ENCODE measurements around the gene CLDND2. TPM values are rescaled to one million over a fixed set of nuclear protein-coding genes. Genes with fewer than 3 reads are reported as not detected.

The CLDND2 gene
- total RNA-seq, 1 donor from 2014 or later, result not detected

Other genes with a start within 250 kb of the CLDND2 start
- gene SIGLEC9, start 244.1 kb downstream of the CLDND2 start, total RNA-seq, result 0.41 TPM
- gene SIGLEC7, start 226.7 kb downstream of the CLDND2 start, total RNA-seq, result under 0.01 TPM
- gene CD33, start 143.9 kb downstream of the CLDND2 start, total RNA-seq, result 0.41 TPM
- gene SIGLECL1, start 117.9 kb downstream of the CLDND2 start, total RNA-seq, result not detected
- gene IGLON5, start 57.4 kb downstream of the CLDND2 start, total RNA-seq, result 4.1 TPM
- 0.41 TPM for gene VSIG10L, start 26.9 kb downstream of the CLDND2 start, total RNA-seq
- gene ETFB, start 2.6 kb downstream of the CLDND2 start, total RNA-seq, result 41.2 TPM
- gene NKG7, start 3.7 kb upstream of the CLDND2 start, total RNA-seq, result not detected
- gene LIM2, start 19.0 kb upstream of the CLDND2 start, total RNA-seq, result not detected
- not detected for gene C19orf84, start 21.6 kb upstream of the CLDND2 start, total RNA-seq
- 1.2 TPM for gene SIGLEC10, start 48.6 kb upstream of the CLDND2 start, total RNA-seq
- gene SIGLEC8, start 89.5 kb upstream of the CLDND2 start, total RNA-seq, result 0.82 TPM
- gene CEACAM18, start 109.5 kb upstream of the CLDND2 start, total RNA-seq, result not detected
- gene SIGLEC12, start 132.8 kb upstream of the CLDND2 start, total RNA-seq, result not detected
- gene SIGLEC6, start 162.7 kb upstream of the CLDND2 start, total RNA-seq, result not detected
- gene ZNF175, start 202.3 kb upstream of the CLDND2 start, total RNA-seq, result 7.3 TPM